K562 (cell line): ENCODE data around the gene CRTC3. TPM values are rescaled to one million over a fixed set of nuclear protein-coding genes. Genes with fewer than 3 reads are reported as not detected.

Source experiments
- AFF1 ChIP-seq, 2 experiments: fragments of 450-650 bp; IDR thresholded peaks; 2 replicates each; pipeline ENCODE4 v1.6.1; 2018; ENCODE audit warnings: mild to moderate bottlenecking in 2 of 2, low read depth in 1 of 2; ENCODE audit not compliant: partially characterized antibody in 2 of 2
- CHAMP1 ChIP-seq: fragments of 450-650 bp; IDR thresholded peaks from 2 replicates; pipeline ENCODE4 v1.6.1; 2016; ENCODE audit warnings: mild to moderate bottlenecking
- CUX1 ChIP-seq: fragments of 200-800 bp; sonication (Bioruptor generic); IDR thresholded peaks from 2 replicates; pipeline ENCODE4 v1.6.1; 2016; ENCODE audit warnings: missing genetic modification characterization, missing compliant biosample characterization
- MCM7 ChIP-seq, 2 experiments: fragments of 450-650 bp; IDR thresholded peaks; 2 replicates each; pipeline ENCODE4 v1.6.1; 2016 to 2018
- MED1 ChIP-seq: sonication (generic); formaldehyde crosslinking; IDR thresholded peaks from 2 replicates; pipeline ENCODE4 v1.8.1; 2023; ENCODE audit warnings: missing genetic modification reagents, borderline replicate concordance
- PTBP1 ChIP-seq: fragments of 200-400 bp; formaldehyde crosslinking; IDR thresholded peaks from 2 replicates; pipeline ENCODE4 v1.6.1; 2017; ENCODE audit warnings: low read depth, low read length
- SMAD4 ChIP-seq: fragments of 250-450 bp; sonication (Bioruptor Pico); conservative IDR thresholded peaks from 2 replicates; pipeline ENCODE4 v1.8.0; 2021; ENCODE audit warnings: inconsistent platforms, mild to moderate bottlenecking, moderate library complexity
- TAL1 ChIP-seq: fragments of 450-650 bp; IDR thresholded peaks from 2 replicates; pipeline ENCODE4 v1.6.1; 2016; ENCODE audit warnings: mild to moderate bottlenecking
- ZFP91 ChIP-seq: sonication (generic); formaldehyde crosslinking; IDR thresholded peaks from 2 replicates; pipeline ENCODE4 v1.8.0; 2022; ENCODE audit warnings: mild to moderate bottlenecking, missing genetic modification reagents
- ZNF239 ChIP-seq: fragments of 250-450 bp; sonication (Bioruptor Pico); IDR thresholded peaks from 2 replicates; pipeline ENCODE4 v1.4.0; 2020; ENCODE audit warnings: mild to moderate bottlenecking
- ZNF655 ChIP-seq: fragments of 250-450 bp; sonication (Bioruptor Pico); IDR thresholded peaks from 2 replicates; pipeline ENCODE4 v1.5.0; 2021
- polyA plus RNA-seq, 8 experiments: library from polyadenylated mRNA; depleted of rRNA in 4 of 8; stranded (reverse) in 5 of 8; unstranded in 3 of 8; fragments of >200 nt; fragmentation: Nextera tagmentation in 2 of 8; fragmentation: Illumina TruSeq in 1 of 8; extraction: Ambion mirVana in 2 of 8; extraction: Trizol in 1 of 8; gene quantifications; 2 replicates each; pipeline versions ENCODE4 v1.2.1 to v1.2.3, GENCODE V29; 2011 to 2014; ENCODE audit warnings: inconsistent platforms in 1 of 8, missing spikeins in 1 of 8
- total RNA-seq, 7 experiments: library from RNA; depleted of rRNA in 6 of 7; stranded (reverse); fragments of >200 nt in 6 of 7; fragmentation: Illumina TruSeq in 2 of 7; extraction: Trizol in 2 of 7; gene quantifications; 2 replicates each; pipeline versions ENCODE4 v1.2.1 to v1.2.3, GENCODE V29; 2011 to 2021; ENCODE audit warnings: low replicate concordance in 1 of 7

Gene CRTC3
- total and polyA plus RNA-seq, 9 of the 15 experiments (the other 6 are each of a cell fraction or from before 2014, with no cell fraction given), result 1.2 to 19.0 (median 11.6) TPM

- TF ChIP-seq AFF1 (IDR thresholded peaks at IDR 0.05; ENCODE audit: low read depth in 1 of 2, partially characterized antibody in 2 of 2), result peak; percentile 75 to 76
- TF ChIP-seq MED1, result no peak
- no peak for TF ChIP-seq TAL1
- TF ChIP-seq CUX1 (CRISPR knock-in tag), result peak; percentile 100
- no peak for TF ChIP-seq ZFP91 (CRISPR knock-in tag)
- peak; percentile 100 for TF ChIP-seq SMAD4 (CRISPR knock-in tag)
- peak; percentile 99 for TF ChIP-seq ZNF239 (CRISPR knock-in tag)
- no peak for TF ChIP-seq PTBP1
- TF ChIP-seq CHAMP1, result peak; percentile 23; the same call in 1 of the 2 replicates
- TF ChIP-seq MCM7 (IDR thresholded peaks at IDR 0.05), result no peak
- peak; percentile 92 for TF ChIP-seq ZNF655
These were observed 118.7 kb downstream of the CRTC3 start (continued) for GRCh38 chr15:90648137-90649070.
